ENCODE data around the gene FBN3.
A peak's percentile ranks its signal among the peaks of the same experiment; 100 is the strongest.
"Not testable (repeated sequence)": the region's sequence is repeated elsewhere in the genome, so short reads cannot be mapped to it uniquely, and the experiment has no call there.

Gene FBN3

DNA sequence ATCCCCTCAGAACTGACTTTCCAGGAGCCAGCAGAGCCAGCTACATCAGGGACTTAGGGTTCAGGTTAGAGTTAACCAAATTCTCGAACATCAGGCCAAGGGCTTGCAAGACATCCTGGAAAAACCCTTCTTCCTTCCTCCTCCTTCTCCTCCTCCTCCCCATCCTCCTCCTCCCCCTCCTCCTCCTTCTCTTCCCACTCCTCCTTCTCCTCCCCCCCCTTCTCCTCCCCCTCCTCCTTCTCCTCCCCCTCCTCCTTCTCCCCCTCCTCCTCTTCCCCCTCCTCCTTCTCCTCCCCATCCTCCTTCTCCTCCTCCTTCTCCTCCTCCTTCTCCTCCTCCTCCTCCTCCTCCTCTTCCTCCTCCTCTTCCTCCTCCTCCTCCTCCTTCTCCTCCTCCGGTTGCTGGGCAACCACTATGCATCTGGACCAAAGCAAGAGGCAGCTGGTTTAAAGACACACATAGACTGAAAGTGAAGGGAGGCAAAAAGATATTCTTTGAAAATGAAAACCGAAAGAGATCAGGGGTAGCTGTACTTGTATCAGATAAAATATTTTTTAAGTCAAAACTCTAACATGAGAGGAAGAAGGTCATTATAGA is 102.7 kb downstream of the FBN3 start:
- DNase-seq: no peak

DNA sequence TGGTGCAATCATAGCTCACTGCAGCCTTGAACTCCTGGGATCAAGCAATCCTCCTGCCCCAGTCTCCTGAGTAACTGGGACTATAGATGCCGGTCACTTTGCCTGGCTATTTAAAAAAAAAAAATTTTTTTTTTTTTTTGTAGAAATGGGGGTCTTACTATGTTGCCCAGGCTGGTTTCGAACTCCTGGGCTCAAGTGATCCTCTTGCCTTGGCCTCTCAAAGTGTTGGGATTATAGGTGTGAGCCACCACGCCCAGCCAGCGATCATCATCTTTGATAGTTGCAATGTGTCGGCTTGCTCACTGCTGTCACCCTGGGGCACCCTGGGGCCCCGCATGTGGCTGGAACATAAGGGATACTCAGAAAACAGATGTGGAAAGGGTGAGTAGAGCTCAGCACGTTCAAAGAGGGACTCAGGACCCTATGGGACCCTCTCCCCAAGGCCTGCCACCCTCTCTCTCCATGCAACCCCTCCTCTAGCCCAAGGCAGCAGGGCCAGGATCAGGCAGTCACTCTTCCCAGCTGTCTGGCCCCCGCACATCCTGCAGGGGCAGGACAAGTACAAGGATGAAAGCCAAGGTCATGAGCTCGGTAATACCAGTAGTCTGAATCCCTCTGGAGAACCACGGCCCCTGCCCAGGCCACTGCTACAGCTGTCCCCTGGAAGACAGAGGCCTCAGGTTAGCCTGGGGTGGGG is 103.4 kb downstream of the FBN3 start:
- DNase-seq: no peak

DNA sequence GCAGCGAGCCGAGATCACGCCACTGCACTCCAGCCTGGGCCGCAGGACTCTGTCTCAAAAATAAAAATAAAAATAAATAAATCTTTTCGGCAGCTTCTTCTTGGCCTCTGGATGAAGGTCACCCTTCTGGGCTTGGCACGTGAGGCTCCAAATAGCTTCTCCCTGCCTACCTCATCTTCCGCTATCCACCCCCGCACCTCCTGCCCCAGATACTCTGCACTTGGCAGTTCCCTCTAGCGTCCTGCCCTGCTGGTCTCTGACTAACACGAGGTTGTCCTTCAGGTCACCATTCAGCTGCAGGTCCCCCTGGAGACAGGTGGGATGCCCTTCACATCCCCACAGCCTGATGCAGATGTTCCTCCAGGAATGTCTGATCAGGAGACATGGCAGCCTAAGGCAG is 105.4 kb downstream of the FBN3 start:
- no peak for DNase-seq

DNA sequence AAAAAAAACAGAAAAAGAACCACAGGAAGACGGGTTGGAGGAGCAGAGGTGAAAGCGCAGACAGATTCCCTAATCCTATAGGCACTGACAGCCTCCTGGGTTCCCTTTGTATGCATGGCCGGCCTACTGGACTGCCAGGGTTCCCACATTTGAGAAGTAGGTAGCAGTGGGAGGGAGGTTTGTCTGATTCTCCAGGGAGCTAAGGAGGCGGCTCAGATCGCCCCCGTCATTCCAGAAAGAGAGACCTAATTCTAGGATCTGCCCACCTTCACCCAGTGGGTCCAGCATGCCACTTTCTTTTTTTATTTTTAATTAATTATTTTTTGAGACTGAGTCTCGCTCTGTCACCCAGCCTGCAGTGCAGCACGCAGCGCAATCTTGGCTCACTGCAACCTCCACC is 106.5 kb downstream of the FBN3 start:
- DNase-seq: no peak

DNA sequence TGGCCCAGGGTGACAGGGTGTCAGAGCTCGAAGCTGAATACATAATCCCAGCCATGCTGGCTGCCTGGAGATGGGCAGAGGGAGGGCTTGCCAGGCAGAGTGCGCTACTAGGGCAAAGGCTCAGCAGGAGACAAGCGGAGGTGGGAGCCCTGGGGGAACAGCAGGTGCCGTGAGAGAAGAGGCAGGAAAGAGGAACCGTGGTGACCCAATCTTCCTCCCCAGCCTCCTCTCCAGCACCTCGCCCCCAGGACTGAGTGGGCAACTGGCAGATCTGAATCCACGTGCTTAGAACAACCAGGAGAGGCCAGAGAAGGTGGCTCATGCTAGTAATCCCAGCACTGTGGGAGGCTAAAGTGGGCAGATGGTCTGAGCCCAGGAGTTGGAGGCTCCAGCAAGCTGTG is 107.9 kb downstream of the FBN3 start:
- no peak for DNase-seq

DNA sequence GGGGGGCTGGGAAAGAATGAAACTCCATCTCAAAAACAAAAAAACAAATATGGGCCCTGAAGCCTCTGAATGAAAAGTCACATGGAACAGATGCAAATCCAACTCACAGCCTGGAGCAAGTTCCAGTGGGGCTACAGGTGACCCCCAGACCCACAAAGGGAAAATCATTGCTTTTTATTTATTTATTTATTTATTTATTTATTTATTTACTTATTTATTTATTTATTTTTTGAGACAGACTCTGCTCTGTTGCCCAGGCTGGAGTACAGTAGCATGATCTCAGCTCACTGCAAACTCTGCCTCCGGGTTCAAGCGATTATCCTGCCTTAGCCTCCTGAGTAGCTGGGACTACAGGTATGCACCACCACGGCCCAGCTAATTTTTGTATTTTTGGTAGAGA is 110.2 kb downstream of the FBN3 start:
- DNase-seq: no peak

DNA sequence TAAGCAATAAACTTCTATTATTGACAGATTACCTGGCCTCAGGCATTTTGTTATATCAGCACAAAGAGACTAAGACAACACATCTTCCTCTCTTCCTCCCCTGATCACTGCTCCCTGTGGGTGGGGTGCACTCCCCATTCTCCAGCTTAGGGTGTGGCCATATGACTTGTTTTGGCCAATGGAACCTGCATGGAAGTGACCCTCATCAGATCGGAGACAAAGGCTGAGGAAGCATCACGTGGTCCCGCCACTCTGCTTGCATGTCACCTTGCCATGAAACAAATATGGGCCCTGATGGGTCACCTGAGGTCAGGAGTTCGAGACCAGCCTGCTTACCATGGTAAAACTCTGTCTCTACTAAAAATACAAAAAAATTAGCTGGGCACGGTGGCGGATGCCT is 110.6 kb downstream of the FBN3 start:
- DNase-seq: no peak

DNA sequence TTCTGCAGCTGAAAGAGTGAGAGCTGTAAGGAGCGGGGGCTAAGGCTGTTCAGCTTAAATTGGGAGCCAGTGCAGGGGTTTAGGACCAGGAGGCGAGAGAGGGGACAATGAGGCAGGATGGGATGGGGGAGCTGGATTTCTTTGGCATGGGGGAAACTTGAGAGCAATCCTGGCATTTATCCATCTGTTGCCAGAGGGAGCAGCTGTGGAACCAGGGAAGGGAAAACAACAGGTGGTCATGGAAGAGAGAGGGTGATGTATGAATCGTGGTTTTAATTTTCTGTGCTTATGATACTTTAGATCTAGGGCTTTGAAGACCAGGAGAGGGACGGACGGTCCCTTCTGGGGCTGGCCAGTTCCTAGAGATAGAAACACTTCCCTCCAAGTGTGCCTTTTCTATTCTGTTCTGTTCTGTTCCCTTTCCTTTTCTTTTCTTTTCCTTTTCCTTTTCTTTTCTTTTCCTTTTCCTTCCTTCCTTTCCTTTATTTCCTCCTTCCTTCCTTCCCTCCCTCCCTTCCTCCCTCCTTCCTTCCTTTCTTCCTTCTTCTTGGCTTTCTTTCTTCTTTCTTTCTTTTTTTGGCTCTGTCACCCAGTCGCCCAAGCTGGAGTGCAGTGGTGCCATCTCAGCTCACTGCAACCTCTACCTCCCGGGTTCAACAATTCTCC is 112.8 kb downstream of the FBN3 start:
- no peak for DNase-seq

DNA sequence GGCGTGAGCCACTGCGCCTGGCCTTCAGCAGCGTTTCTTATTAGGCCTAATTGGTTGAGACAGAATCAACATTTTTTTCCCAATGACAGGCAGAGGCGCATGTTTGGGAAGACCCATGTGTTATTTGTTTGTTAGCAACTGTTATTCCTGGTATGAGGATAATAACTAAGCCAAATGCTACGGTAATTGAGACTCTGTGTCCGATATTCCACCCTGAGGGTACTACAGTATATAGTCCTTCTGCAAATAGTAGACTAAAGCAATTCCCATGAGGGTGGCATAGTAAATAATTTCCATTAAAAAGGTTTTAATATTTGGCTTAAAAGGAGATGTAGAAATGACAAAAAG is 115.2 kb downstream of the FBN3 start:
- no peak for DNase-seq

DNA sequence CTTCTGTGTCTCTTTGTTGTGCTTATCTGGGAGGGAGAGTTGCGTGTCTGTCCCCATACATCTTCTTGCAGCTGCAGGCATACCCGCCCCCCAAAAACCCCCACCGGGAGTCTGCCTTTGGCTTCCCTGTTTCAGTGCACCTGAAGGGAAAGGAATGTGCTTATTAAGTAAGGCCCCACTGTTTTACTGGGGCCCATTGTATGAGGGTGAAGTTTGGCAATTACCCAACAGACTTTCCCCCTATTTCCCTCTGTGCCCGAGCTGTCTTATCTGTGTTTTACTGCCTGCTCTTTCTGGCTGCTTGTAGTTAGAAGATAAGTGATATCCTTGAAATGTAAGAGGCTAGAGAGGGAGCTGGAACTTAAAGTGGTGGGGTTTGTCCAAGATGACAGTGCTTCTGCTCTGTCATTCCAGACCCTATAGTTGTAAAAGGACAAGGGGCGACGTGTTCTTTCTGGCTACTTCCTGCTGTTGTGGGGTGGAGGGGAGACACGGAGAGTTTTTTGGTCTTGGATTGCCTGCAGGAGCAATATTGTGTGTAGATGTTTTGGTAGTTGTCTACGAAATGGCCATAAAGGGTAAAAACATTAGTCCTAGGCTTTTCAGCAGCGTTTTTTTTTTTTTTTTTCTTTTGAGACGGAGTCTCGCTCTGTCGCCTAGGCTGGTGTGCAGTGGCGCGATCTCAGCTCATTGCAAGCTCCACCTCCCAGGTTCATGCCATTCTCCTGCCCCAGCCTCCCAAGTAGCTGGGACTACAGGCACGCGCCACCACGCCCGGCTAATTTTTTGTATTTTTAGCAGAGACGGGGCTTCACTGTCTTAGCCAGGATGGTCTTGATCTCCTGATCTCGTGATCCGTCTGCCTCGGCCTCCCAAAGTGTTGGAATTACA is 115.9 kb downstream of the FBN3 start:
- DNase-seq: not testable (repeated sequence)

DNA sequence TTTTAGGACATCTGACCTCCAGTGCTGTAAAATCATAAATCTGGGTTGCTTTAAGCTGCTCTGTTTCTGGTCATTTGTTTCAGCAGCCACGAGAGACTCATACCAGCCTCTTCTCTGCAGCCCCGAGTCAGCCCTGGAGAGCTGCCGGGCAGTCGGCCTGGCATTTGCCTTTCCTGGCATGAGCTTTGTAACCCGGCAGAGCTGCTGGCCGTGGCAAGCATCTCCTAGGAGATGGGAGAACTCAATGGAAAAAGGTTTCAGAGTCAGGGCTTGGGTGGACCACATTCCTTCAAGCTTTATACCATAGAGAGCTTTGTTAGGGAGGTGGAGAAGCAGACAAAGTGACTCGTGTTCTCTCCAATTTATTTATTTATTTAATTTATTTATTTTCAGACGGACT is 118.4 kb downstream of the FBN3 start:
- DNase-seq: no peak

DNA sequence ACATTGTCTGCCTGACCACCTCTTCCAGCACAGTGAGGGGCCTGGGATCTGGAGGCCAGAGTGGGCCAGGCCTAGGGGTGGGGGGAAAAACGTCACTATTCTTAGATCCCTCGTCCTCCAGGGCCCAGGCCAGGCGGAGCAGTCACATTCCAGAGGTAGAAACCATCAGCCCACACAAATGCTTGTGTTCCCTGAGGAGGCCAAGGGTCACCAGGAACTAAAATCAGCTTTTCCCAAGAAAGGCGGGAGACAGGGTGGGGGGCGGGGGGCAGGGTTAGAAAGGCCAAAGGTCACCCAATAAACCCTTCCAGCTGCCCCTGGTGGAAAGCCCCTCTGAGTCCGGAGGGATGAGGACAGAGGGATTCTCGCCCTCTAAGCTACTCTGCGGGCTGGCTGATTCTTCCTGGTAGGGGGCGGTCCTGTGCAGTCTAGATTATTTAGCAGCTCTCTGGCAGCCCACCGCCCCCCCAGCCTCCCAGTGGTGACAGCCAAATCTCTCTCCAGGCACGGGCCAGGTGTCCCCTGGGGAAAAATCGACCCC is 120.4 kb downstream of the FBN3 start:
- no peak for DNase-seq

DNA sequence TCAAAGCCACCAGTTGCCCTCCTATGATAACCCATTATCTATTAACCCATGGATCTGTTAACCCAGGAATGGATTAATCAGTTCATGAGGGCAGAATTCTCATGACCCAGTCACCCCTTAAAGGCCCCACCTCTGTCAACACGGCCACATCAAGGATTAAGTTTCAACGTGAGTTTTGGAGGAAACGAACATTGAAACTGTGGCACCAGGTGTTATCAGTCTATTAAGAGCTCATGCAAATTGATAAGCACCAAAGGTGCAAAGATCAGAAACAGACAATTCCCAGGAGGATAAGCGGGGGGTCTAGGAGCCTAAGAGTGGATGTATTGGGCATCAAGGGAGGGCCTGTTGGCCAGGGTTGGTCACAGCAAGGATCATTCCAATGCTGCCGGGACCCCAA is 124.1 kb downstream of the FBN3 start:
- DNase-seq: no peak

DNA sequence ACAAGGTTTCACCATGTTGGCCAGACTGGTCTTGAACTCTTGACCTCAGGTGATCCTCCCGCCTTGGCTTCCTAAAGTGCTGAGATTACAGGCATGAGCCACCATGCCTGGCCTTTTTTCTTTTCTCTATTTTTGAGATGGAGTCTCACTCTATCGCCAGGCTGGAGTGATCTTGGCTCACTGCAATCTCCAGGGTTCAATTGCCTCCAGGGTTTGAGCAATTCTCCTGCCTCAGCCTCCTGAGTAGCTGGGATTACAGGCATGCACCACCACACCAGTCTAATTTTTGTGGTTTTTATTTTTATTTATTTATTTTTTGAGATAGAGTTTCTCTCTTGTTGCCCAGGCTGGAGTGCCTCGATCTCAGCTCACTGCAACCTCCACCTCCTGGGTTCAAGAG is 125.1 kb downstream of the FBN3 start:
- DNase-seq: not testable (repeated sequence)

DNA sequence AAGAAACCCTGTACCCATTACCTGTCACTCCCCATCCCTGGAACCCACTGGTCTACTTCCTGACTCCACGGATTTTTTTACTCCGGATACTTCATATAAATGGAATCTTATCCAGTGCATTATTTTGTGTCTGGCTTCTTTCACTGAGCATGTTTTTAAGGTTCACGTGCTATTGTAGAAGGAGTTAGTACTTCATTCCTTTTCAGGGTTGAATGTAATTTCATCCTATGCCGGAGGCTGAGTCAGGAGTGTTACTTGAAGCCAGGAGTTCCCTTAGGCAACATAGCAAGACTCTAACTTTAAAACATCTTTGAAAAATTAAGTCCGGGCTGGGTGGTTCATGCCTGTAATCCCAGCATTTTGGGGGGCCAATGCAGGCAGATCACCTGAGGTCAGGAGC is 126.0 kb downstream of the FBN3 start:
- no peak for DNase-seq

DNA sequence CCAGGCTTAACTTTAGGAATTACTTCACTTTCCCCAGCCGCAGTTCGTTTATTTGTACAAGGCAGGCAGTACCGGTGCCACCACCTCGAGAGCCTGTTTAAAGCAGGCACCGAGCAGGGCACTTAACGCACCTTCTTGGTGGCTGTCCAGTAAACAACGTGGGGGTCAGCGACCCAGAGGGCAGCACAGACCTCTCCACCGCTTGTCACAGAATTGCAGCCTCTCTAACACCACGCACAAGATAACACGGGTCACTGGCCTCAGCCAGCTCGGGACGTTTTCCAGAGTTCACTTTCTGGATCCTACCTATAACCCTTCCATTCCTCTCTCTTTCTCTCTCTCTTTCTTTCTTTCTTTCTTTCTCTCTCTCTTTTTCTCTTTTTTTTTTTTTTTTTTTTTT is 127.1 kb downstream of the FBN3 start:
- DNase-seq: no peak

DNA sequence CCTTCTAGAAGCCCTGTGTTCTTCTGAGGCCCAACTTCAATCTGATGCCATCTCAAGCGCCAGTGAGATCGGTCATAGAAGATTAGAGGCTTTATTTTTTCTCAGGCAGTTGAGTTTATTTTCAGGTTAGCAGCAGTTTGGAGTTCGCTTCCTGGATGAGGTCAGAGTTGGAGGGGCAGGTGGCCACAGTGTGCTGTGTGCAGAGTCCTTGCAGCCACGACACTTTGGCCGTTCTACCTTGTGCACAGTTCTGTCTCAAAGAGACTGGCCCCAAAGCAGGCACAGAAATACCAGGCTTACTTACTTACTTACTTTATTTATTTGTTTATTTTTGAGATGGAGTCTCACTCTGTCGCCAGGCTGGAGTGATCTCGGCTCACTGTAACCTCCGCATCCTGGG is 128.0 kb downstream of the FBN3 start:
- DNase-seq: no peak

DNA sequence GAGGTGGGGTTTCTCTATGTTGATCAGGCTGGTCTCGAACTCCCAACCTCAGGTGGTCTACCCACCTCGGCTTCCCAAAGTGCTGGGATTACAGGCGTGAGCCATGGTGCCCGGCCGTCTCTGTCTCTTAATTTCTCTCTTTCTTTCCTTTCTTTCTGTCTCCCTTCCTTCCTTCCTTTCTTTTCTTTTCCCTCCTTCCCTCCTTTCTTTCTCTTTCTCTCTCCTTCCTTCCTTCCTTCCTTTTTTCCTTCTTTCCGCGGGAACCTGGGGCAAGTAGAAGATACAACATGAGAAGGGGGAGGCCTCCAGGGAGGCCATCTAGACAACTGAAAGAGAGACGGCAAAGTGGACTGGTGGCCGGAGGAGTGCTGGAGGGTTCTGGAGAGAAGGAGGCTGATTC is 128.7 kb downstream of the FBN3 start:
- no peak for DNase-seq

DNA sequence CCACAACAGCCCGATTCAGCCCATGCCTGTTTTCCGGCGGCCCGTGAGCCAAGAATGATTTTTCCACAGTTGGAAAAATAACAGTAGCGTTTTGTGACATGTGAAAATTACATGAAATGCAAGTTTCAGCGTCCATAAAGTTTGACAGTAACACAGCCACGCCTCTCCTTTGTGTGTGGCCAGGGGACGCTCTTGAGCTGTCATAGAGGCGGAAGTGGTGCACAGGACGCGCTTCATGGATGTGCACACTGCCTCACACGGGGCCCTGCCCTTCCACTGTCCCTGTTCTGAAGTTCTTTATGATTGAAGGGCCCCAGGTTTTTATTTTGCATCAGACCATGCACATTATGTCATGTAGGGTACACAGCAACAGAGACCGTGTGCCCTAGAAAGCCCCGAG is 131.6 kb downstream of the FBN3 start:
- DNase-seq: peak; percentile 10 to 26
